HepG2 (cell line): ENCODE results near the gene CALY. TPM values are rescaled to one million over a fixed set of nuclear protein-coding genes. Genes with fewer than 3 reads are reported as not detected.

Experiments used
- ATAC-seq: fragments of 200-7000 bp; cut with Tn5 transposase; 3 replicates; pipeline ENCODE4 v1.9.1; 2020; ENCODE audit warnings: mild to moderate bottlenecking, moderate library complexity
- BruUV-seq: library from RNA; stranded (reverse); fragments of 400-500 nt; replicated peaks from 2 replicates; lab custom pipeline; 2021; lab: Mats Ljungman, UMichigan
- CTCF ChIA-PET: fragments of 300-600 bp; formaldehyde crosslinking; extraction: SDS; loops from one replicate; lab custom pipeline; 2021; ENCODE audit warnings: low total read pairs, inconsistent platforms, low intra/inter-chr PET ratio; lab: Yijun Ruan, JAX
- POLR2A ChIA-PET: fragments of 350-600 bp; sonication (Branson Sonifier 250); formaldehyde crosslinking; loops from one replicate; lab custom pipeline; 2020; ENCODE audit warnings: antibody characterized with exemption, inconsistent platforms; lab: Yijun Ruan, JAX
- DNase-seq: peaks from one replicate; pipeline ENCODE4 v3.0.0-alpha.2; 2015; ENCODE audit warnings: low spot score
- FAIRE-seq: peaks from 3 replicates; lab custom pipeline; 2011; peaks lifted over from hg19 to GRCh38; lab: Jason Lieb, UNC
- H2AFZ ChIP-seq: one replicate; pipeline ENCODE4 v1.6.1; 2011; ENCODE audit warnings: low read length, inconsistent platforms
- H3K27ac ChIP-seq: fragments of 300-600 bp; 3 replicates; pipeline ENCODE4 v1.8.0; 2011; ENCODE audit warnings: mixed run types, mild to moderate bottlenecking, mixed read lengths, low read length, inconsistent platforms; ENCODE audit not compliant: insufficient read depth; ENCODE audit errors: extremely low read length
- H3K27me3 ChIP-seq, 2 experiments: fragments of 200-600 bp in 1 of 2; 2 replicates in 1 of 2; 3 replicates in 1 of 2; pipeline versions ENCODE4 v1.6.0 to v1.8.0; 2011; ENCODE audit warnings: low read length in 2 of 2, mild to moderate bottlenecking in 2 of 2, moderate library complexity in 2 of 2, inconsistent platforms in 1 of 2; ENCODE audit not compliant: insufficient read depth in 2 of 2, control insufficient read depth in 1 of 2
- H3K36me3 ChIP-seq, 2 experiments: fragments of 200-600 bp in 1 of 2; replicated peaks in 1 of 2; 2 replicates in 1 of 2; 3 replicates in 1 of 2; pipeline versions ENCODE4 v1.5.1 to v1.8.0; 2011; ENCODE audit warnings: low read length in 2 of 2, inconsistent platforms in 1 of 2; ENCODE audit not compliant: insufficient read depth in 2 of 2, control insufficient read depth in 1 of 2
- H3K4me1 ChIP-seq: 2 replicates; pipeline ENCODE4 v1.5.1; 2012; ENCODE audit warnings: low read length, inconsistent platforms; ENCODE audit not compliant: insufficient read depth
- H3K4me2 ChIP-seq: 2 replicates; pipeline ENCODE4 v1.6.0; 2011; ENCODE audit warnings: low read depth, low read length, inconsistent platforms
- H3K4me3 ChIP-seq, 3 experiments: fragments of 200-600 bp in 1 of 3; sonication (generic), shearing (Covaris generic) in 1 of 3; replicated peaks in 1 of 3; 2 replicates each; pipeline ENCODE4 v1.5.1; 2011 to 2016; ENCODE audit warnings: low read length in 3 of 3, inconsistent platforms in 2 of 3, low read depth in 2 of 3, mild to moderate bottlenecking in 2 of 3, control low read depth in 1 of 3, mixed read lengths in 1 of 3; ENCODE audit not compliant: insufficient read depth in 1 of 3
- H3K79me2 ChIP-seq: one replicate; pipeline ENCODE4 v1.6.1; 2011; ENCODE audit warnings: low read length, inconsistent platforms; ENCODE audit not compliant: insufficient read depth
- H3K9ac ChIP-seq: 2 replicates; pipeline ENCODE4 v1.6.0; 2011; ENCODE audit warnings: mild to moderate bottlenecking, low read depth, low read length, inconsistent platforms; ENCODE audit not compliant: insufficient read depth
- H3K9me3 ChIP-seq: 2 replicates; pipeline ENCODE4 v1.5.1; 2012; ENCODE audit warnings: mild to moderate bottlenecking, low read length
- H4K20me1 ChIP-seq: 2 replicates; pipeline ENCODE4 v1.6.0; 2011; ENCODE audit warnings: inconsistent platforms, mild to moderate bottlenecking, low read length, moderate library complexity; ENCODE audit not compliant: insufficient read depth
- CREB1 ChIP-seq, 2 experiments: fragments of 450-650 bp in 1 of 2; IDR thresholded peaks; 2 replicates each; pipeline ENCODE4 v1.6.1; 2016 to 2017; ENCODE audit warnings: control low read depth in 1 of 2, mild to moderate bottlenecking in 1 of 2, missing compliant biosample characterization in 1 of 2, missing genetic modification characterization in 1 of 2
- WGBS: methylation state at CpG from one replicate; pipeline ENCODE4 v1.1.6; 2017; ENCODE audit warnings: low lambda C conversion rate; 5-methylcytosine and 5-hydroxymethylcytosine counted together
- in situ Hi-C: cut with HindIII; loops from 2 replicates; pipeline ENCODE4 v1.10.0; 2017; ENCODE audit warnings: low pct_unique_long_range_greater_than_20kb; ENCODE audit not compliant: extremely low pct_ligation_motif_present
- intact Hi-C: fragments of 100-400 bp; cut with micrococcal nuclease; formaldehyde crosslinking; loops from one replicate; pipeline ENCODE4 v1.10.0; 2022; ENCODE audit not compliant: unreplicated experiment
- polyA plus RNA-seq, 8 experiments: library from polyadenylated mRNA; depleted of rRNA in 3 of 8; stranded (reverse) in 7 of 8; unstranded in 1 of 8; fragments of >200 nt; fragmentation: Illumina TruSeq in 4 of 8; extraction: Trizol in 4 of 8; gene quantifications; 2 replicates each; pipeline versions ENCODE4 v1.2.1 to v1.2.3, GENCODE V29; 2011 to 2016; ENCODE audit warnings: low read depth in 4 of 8, missing spikeins in 1 of 8, mixed read lengths in 1 of 8; ENCODE audit not compliant: insufficient read depth in 1 of 8
- total RNA-seq, 5 experiments: library from RNA; depleted of rRNA; stranded (reverse); fragments of >200 nt; fragmentation: Illumina TruSeq; extraction: Trizol; gene quantifications; 2 replicates each; pipeline ENCODE4 v1.2.3, GENCODE V29; 2016; ENCODE audit warnings: low read depth in 1 of 5
- TF ChIP-seq, protein P1 (sequence below): sonication (generic); formaldehyde crosslinking; IDR thresholded peaks from 2 replicates; pipeline ENCODE4 v1.4.0; 2020; ENCODE audit warnings: missing genetic modification reagents, borderline replicate concordance

Gene CALY
- total and polyA plus RNA-seq, 2 of the 13 experiments (the other 11 are each of a cell fraction or from before 2014, with no cell fraction given): 0.08 TPM; not detected in 1

DNA sequence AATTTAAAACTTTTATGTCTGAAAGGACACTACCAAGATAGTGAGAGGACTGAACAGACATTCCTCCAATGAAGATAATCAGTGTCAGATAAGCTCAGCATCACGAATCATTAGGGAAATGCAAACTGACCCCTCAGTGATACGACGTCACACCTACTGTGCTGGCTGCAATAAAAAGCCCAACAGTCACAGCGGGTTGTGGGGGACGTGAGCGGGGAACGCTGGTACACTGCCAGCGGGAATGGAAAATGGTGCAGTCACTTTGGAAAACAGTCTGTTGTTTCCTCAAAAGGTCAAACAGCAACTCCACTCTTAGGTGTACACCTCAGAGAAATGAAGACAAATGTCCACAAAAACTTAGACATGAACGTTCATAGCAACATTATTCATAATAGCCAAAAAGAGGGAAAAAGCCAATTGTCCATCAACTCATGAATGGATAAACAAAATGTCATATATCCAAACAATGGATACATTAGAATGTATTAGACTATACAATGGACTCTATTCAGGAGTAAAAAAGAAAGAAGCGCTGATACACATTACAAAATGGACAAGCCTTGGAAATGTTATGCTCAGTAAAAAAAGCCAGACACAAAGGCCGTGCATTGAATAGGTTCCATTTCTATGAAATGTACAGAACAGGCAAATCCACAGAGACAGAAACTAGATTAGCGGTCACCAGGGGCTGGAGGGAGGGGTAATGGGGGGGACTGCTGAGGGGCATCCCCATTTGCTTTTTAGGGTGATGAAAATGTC, 38.8 kb upstream of the CALY start:
- DNase-seq (no peak), ATAC-seq (no peak)
- Histone ChIP-seq H3K27ac (no peak overlapping the region), H3K27me3 (peaks cover 0 to 3% of the 10 kb centered on the region in 2 experiments; a peak in 1 of 5 replicates), H2AFZ (no peak overlapping the region), H4K20me1 (no peaks in the 10 kb centered on the region), H3K9ac (no peak overlapping the region), H3K4me1 (peaks cover 37% of the 10 kb centered on the region), H3K9me3 (no peaks in the 10 kb centered on the region), H3K79me2 (peaks cover 5% of the 10 kb centered on the region), H3K4me2 (no peak overlapping the region), H3K36me3 (peaks cover 1 to 6% of the 10 kb centered on the region in 2 experiments; a peak in 4 of 5 replicates), H3K4me3 (no peak overlapping the region)
- ChIA-PET POLR2A (interaction anchor here (1.0 to 1.4 kb wide), 2 partner anchors 18 to 28 kb away, joined by 3 to 5 read pairs; partner anchors contain the start of gene FUOM), CTCF (no interaction called here)
- BruUV-seq: no TSS peak
- 70% methylated on average over 12 of the region's 12 CpGs for WGBS
- intact Hi-C loops: loop anchor here (10.0 kb wide), 1 partner anchor 51 kb away; no protein-coding TSS in a partner anchor
- TF ChIP-seq, protein P1, sequence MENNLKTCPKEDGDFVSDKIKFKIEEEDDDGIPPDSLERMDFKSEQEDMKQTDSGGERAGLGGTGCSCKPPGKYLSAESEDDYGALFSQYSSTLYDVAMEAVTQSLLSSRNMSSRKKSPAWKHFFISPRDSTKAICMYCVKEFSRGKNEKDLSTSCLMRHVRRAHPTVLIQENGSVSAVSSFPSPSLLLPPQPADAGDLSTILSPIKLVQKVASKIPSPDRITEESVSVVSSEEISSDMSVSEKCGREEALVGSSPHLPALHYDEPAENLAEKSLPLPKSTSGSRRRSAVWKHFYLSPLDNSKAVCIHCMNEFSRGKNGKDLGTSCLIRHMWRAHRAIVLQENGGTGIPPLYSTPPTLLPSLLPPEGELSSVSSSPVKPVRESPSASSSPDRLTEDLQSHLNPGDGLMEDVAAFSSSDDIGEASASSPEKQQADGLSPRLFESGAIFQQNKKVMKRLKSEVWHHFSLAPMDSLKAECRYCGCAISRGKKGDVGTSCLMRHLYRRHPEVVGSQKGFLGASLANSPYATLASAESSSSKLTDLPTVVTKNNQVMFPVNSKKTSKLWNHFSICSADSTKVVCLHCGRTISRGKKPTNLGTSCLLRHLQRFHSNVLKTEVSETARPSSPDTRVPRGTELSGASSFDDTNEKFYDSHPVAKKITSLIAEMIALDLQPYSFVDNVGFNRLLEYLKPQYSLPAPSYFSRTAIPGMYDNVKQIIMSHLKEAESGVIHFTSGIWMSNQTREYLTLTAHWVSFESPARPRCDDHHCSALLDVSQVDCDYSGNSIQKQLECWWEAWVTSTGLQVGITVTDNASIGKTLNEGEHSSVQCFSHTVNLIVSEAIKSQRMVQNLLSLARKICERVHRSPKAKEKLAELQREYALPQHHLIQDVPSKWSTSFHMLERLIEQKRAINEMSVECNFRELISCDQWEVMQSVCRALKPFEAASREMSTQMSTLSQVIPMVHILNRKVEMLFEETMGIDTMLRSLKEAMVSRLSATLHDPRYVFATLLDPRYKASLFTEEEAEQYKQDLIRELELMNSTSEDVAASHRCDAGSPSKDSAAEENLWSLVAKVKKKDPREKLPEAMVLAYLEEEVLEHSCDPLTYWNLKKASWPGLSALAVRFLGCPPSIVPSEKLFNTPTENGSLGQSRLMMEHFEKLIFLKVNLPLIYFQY (CRISPR knock-in tag): no peak
- TF ChIP-seq CREB1 (IDR thresholded peaks at IDR 0.05) (peak; percentile 38; the same call in 1 of the 2 replicates), CREB1 (CRISPR knock-in tag; IDR thresholded peaks at IDR 0.05) (no peak)
- TF ChIP-seq, all 625 proteins: peak for 1
- in situ Hi-C loops: no loop called here
- FAIRE-seq: no peak
